ENCODE data around the gene PCGF1.

PCGF1 gene

GRCh38 chr2:74482801-74483674 is 24.5 kb downstream of the PCGF1 start, which contains the start of the genes CCDC142 and TTC31:
Gene CCDC142 (minus strand): TSS chr2:74482998. CDS start chr2:74482837, 161 bp downstream.
Gene TTC31 (plus strand): TSS chr2:74483081. CDS start chr2:74483096, 15 bp downstream.
- peak; percentile 82 for DNase-seq (ENCODE audit: extremely low read depth, low read depth)
- peak; percentile 91 for TF ChIP-seq CTCF (IDR thresholded peaks at IDR 0.05; ENCODE audit: low read depth, low read length)

DNA sequence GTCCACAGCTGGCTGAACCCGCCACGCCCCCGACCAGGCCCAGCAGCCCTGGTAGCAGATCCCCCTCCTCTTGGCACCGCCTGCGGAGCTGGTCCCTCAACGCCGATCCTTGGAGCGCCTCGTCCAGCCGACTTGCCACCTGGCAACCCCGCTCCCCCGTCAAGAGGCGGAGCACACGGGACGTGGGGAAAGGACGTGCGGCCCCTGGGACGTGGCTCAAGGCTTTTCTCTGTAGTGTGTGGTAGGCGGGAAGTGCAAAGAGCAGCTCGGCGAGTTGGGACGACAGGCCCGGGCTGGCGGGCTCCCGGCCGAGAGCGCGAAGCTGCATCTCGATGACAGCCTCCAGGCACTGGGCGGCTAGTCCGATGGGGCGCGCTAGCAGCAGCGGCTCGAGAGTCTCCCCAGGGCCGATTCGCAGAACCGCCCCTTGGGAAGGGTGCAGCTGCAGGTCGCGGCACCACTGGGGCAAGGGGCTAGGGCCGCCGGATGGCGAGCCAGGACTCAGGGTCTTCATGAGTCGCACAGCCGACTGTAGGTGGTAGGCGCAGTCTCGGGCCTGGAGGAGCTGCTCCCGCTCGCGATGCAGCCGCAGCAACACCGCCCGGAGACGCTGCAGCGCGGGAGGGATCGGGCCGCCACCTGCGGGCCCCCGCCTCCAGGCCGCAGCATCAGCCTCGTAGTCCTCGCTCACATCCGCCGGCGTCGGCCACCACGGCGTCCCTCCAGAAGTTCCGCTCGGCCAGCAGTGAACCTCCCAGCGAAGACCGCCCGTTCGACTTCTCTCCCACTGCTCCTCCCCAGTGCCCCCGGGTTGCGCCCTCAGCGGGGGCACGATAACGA is 25.3 kb downstream of the PCGF1 start:
- TF ChIP-seq CTCF (IDR thresholded peaks at IDR 0.05; ENCODE audit: low read depth, low read length) = no peak
- DNase-seq (ENCODE audit: extremely low read depth, low read depth) = no peak

DNA sequence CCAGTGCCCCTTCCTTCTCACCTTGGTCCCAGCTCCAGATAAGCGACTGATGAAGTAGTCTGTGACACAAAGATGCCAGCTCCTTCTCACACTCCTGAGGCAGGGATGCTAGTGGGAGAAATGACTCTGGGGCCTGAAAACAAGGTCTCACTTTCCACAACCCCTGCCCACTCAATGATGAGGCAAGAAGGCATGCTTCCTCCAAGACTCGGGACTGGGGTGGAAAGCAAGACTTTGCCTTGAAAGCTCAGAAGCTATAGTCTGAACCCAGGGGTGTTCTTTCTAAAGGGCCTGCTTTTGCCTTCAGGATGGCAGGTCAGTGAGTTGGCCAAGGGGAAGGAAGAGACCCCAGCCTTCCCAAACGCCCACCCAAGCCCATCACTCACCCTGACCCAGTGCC is 26.1 kb downstream of the PCGF1 start:
- no peak for DNase-seq (ENCODE audit: extremely low read depth, low read depth)
- TF ChIP-seq CTCF (IDR thresholded peaks at IDR 0.05; ENCODE audit: low read depth, low read length) = no peak

GRCh38 chr2:74474899-74475298 is 32.6 kb downstream of the PCGF1 start:
- no peak; the same call in 1 of the 2 replicates for TF ChIP-seq CTCF (IDR thresholded peaks at IDR 0.05; ENCODE audit: low read depth, low read length)
- no peak for DNase-seq (ENCODE audit: extremely low read depth, low read depth)

DNA sequence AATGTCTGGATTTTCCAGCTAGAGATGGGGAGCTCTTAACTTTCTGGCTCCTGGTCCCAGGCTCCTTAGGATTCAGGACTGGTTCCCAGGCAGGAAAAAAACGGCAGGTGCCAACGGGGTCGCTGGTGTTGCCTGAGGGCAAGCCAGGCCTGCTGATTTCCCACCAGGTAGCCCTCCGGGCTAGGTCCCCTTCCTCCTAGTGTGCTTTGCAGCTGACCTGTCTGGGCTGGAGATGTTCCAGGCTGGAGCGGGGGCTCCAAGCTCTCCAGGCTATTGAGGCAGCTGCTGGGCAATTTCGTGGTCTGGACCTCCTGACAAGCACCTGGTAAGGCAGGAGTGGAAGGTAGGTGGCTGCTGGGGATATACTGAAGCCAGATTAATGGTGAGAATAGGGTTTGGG is 33.0 kb downstream of the PCGF1 start:
- no peak for DNase-seq (ENCODE audit: extremely low read depth, low read depth)
- TF ChIP-seq CTCF (IDR thresholded peaks at IDR 0.05; ENCODE audit: low read depth, low read length) = no peak

DNA sequence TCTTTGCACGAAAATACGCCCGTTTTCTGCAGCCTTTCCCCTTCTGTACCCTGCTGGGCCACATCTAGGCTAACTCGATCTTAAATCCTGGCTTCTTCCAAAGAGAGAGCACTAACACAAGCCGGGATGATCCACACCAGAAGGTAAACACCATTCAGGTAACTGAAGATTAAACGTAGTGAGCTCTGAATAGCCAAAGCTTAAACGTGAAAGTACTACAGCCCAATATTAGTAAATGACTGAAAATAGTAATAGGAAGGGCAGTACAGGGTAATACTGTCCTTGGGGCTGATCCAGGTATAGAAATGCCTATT is 34.6 kb downstream of the PCGF1 start:
- DNase-seq (ENCODE audit: extremely low read depth, low read depth) = no peak
- TF ChIP-seq CTCF (IDR thresholded peaks at IDR 0.05; ENCODE audit: low read depth, low read length) = no peak
